ENCODE measurements around the gene SCN8A.
"Not testable (repeated sequence)": the region's sequence is repeated elsewhere in the genome, so short reads cannot be mapped to it uniquely, and the experiment has no call there.

Gene SCN8A

GRCh38 chr12:51759175-51759574, 168.1 kb downstream of the SCN8A start:
- in situ Hi-C loops (cut with MboI; ENCODE audit: low sequenced_read_pairs), result no loop called here

GRCh38 chr12:51759695-51760094, 168.7 kb downstream of the SCN8A start:
- in situ Hi-C loops (cut with MboI; ENCODE audit: low sequenced_read_pairs), result no loop called here

GRCh38 chr12:51760231-51760630, 169.2 kb downstream of the SCN8A start:
- in situ Hi-C loops (cut with MboI; ENCODE audit: low sequenced_read_pairs), result no loop called here

- in situ Hi-C loops (cut with MboI; ENCODE audit: low sequenced_read_pairs), result no loop called here
Observed at GRCh38 chr12:51763743-51764142, 172.7 kb downstream of the SCN8A start.

- in situ Hi-C loops (cut with MboI; ENCODE audit: low sequenced_read_pairs), result no loop called here
Observed at GRCh38 chr12:51766067-51766676, 175.1 kb downstream of the SCN8A start.

- in situ Hi-C loops (cut with MboI; ENCODE audit: low sequenced_read_pairs), result no loop called here
Observed at GRCh38 chr12:51771008-51771407, 180.0 kb downstream of the SCN8A start.

- in situ Hi-C loops (cut with MboI; ENCODE audit: low sequenced_read_pairs), result no loop called here
Observed at GRCh38 chr12:51773145-51773869, 182.3 kb downstream of the SCN8A start.

- in situ Hi-C loops (cut with MboI; ENCODE audit: low sequenced_read_pairs), result no loop called here
Observed at GRCh38 chr12:51774933-51775332, 183.9 kb downstream of the SCN8A start.

GRCh38 chr12:51777457-51777856, 186.4 kb downstream of the SCN8A start:
- in situ Hi-C loops (cut with MboI; ENCODE audit: low sequenced_read_pairs), result no loop called here

- in situ Hi-C loops (cut with MboI; ENCODE audit: low sequenced_read_pairs), result no loop called here
Observed at GRCh38 chr12:51777973-51778372, 186.9 kb downstream of the SCN8A start.

GRCh38 chr12:51779876-51780275, 188.8 kb downstream of the SCN8A start:
- in situ Hi-C loops (cut with MboI; ENCODE audit: low sequenced_read_pairs), result no loop called here

GRCh38 chr12:51784688-51785087, 193.7 kb downstream of the SCN8A start:
- in situ Hi-C loops (cut with MboI; ENCODE audit: low sequenced_read_pairs), result no loop called here

GRCh38 chr12:51785906-51786305, 194.9 kb downstream of the SCN8A start:
- in situ Hi-C loops (cut with MboI; ENCODE audit: low sequenced_read_pairs), result no loop called here

GRCh38 chr12:51788876-51789275, 197.8 kb downstream of the SCN8A start:
- in situ Hi-C loops (cut with MboI; ENCODE audit: low sequenced_read_pairs), result no loop called here

- in situ Hi-C loops (cut with MboI; ENCODE audit: low sequenced_read_pairs), result no loop called here
Observed at GRCh38 chr12:51792417-51792816, 201.4 kb downstream of the SCN8A start.

GRCh38 chr12:51793201-51793600, 202.2 kb downstream of the SCN8A start:
- in situ Hi-C loops (cut with MboI; ENCODE audit: low sequenced_read_pairs), result no loop called here

- in situ Hi-C loops (cut with MboI; ENCODE audit: low sequenced_read_pairs), result no loop called here
Observed at GRCh38 chr12:51797301-51797700, 206.3 kb downstream of the SCN8A start.

- in situ Hi-C loops (cut with MboI; ENCODE audit: low sequenced_read_pairs), result not testable (repeated sequence)
Observed at GRCh38 chr12:51798051-51798450, 207.0 kb downstream of the SCN8A start.

- in situ Hi-C loops (cut with MboI; ENCODE audit: low sequenced_read_pairs), result no loop called here
Observed at GRCh38 chr12:51798501-51798900, 207.5 kb downstream of the SCN8A start.

- in situ Hi-C loops (cut with MboI; ENCODE audit: low sequenced_read_pairs), result no loop called here
Observed at GRCh38 chr12:51801027-51801426, 210.0 kb downstream of the SCN8A start.

GRCh38 chr12:51806896-51807295, 215.9 kb downstream of the SCN8A start:
- in situ Hi-C loops (cut with MboI; ENCODE audit: low sequenced_read_pairs), result no loop called here

- in situ Hi-C loops (cut with MboI; ENCODE audit: low sequenced_read_pairs), result no loop called here
Observed at GRCh38 chr12:51809193-51809592, 218.2 kb downstream of the SCN8A start.

Data from hTERT RPE-1 (cell line).